K562 (cell line): ENCODE results near the gene TIMM17A. TPM values are rescaled to one million over a fixed set of nuclear protein-coding genes. Genes with fewer than 3 reads are reported as not detected.

Experiments
- BRF1 ChIP-seq: IDR thresholded peaks from 3 replicates; pipeline ENCODE4 v1.6.1; 2011; ENCODE audit warnings: borderline replicate concordance, mild to moderate bottlenecking; ENCODE audit not compliant: insufficient read length; ENCODE audit errors: extremely low read depth
- CHD4 ChIP-seq: fragments of 200-600 bp; sonication (generic); IDR thresholded peaks from 3 replicates; pipeline ENCODE4 v1.6.1; 2012; ENCODE audit warnings: low read depth, mild to moderate bottlenecking, mixed read lengths, low read length, inconsistent platforms; ENCODE audit not compliant: insufficient read depth, insufficient replicate concordance, poor library complexity, severe bottlenecking
- HDGF ChIP-seq: fragments of 450-650 bp; IDR thresholded peaks from 2 replicates; pipeline ENCODE4 v1.6.1; 2016
- HIVEP1 ChIP-seq: fragments of 250-450 bp; sonication (Bioruptor Pico); IDR thresholded peaks from 2 replicates; pipeline ENCODE4 v1.4.0; 2020; ENCODE audit warnings: mild to moderate bottlenecking
- MCM7 ChIP-seq, 2 experiments: fragments of 450-650 bp; IDR thresholded peaks; 2 replicates each; pipeline ENCODE4 v1.6.1; 2016 to 2018
- NFATC3 ChIP-seq: fragments of 450-650 bp; IDR thresholded peaks from 2 replicates; pipeline ENCODE4 v1.6.1; 2017; ENCODE audit warnings: mild to moderate bottlenecking
- NFE2L1 ChIP-seq: fragments of 450-650 bp; IDR thresholded peaks from 2 replicates; pipeline ENCODE4 v1.6.1; 2016; ENCODE audit warnings: missing genetic modification characterization, low read depth, mild to moderate bottlenecking, missing compliant biosample characterization, moderate library complexity, borderline replicate concordance
- NFIX ChIP-seq: fragments of 250-450 bp; sonication (Bioruptor Pico); IDR thresholded peaks from 2 replicates; pipeline ENCODE4 v1.4.0; 2020; ENCODE audit warnings: low read depth, mild to moderate bottlenecking, moderate library complexity
- RBBP5 ChIP-seq: fragments of 200-600 bp; sonication (generic); IDR thresholded peaks from 2 replicates; pipeline ENCODE4 v1.6.1; 2012; ENCODE audit warnings: borderline replicate concordance, mild to moderate bottlenecking, low read length, control low read depth, inconsistent platforms; ENCODE audit not compliant: insufficient read depth, poor library complexity, severe bottlenecking
- RBM39 ChIP-seq: fragments of 200-400 bp; formaldehyde crosslinking; optimal IDR thresholded peaks from 2 replicates; pipeline ENCODE3; 2018; ENCODE audit warnings: low read depth, low read length
- TEAD2 ChIP-seq: fragments of 450-650 bp; IDR thresholded peaks from 2 replicates; pipeline ENCODE4 v1.6.1; 2016; ENCODE audit warnings: missing genetic modification characterization, control low read depth, missing compliant biosample characterization
- ZNF511 ChIP-seq: sonication (generic); formaldehyde crosslinking; IDR thresholded peaks from 2 replicates; pipeline ENCODE4 v1.8.0; 2022; ENCODE audit warnings: mild to moderate bottlenecking, missing genetic modification reagents
- polyA plus RNA-seq, 8 experiments: library from polyadenylated mRNA; depleted of rRNA in 4 of 8; stranded (reverse) in 5 of 8; unstranded in 3 of 8; fragments of >200 nt; fragmentation: Nextera tagmentation in 2 of 8; fragmentation: Illumina TruSeq in 1 of 8; extraction: Ambion mirVana in 2 of 8; extraction: Trizol in 1 of 8; gene quantifications; 2 replicates each; pipeline versions ENCODE4 v1.2.1 to v1.2.3, GENCODE V29; 2011 to 2014; ENCODE audit warnings: inconsistent platforms in 1 of 8, missing spikeins in 1 of 8
- total RNA-seq, 7 experiments: library from RNA; depleted of rRNA in 6 of 7; stranded (reverse); fragments of >200 nt in 6 of 7; fragmentation: Illumina TruSeq in 2 of 7; extraction: Trizol in 2 of 7; gene quantifications; 2 replicates each; pipeline versions ENCODE4 v1.2.1 to v1.2.3, GENCODE V29; 2011 to 2021; ENCODE audit warnings: low replicate concordance in 1 of 7
- TF ChIP-seq, protein P1 (sequence below), 2 experiments: fragments of 450-650 bp; IDR thresholded peaks; 2 replicates each; pipeline ENCODE4 v1.6.1; 2016; ENCODE audit warnings: mild to moderate bottlenecking in 2 of 2, borderline replicate concordance in 1 of 2, low read depth in 1 of 2, moderate library complexity in 1 of 2
- TF ChIP-seq, protein P2 (sequence below), 2 experiments: IDR thresholded peaks; 2 replicates each; pipeline ENCODE4 v1.6.1; 2012; ENCODE audit warnings: improper control_type of control experiment in 2 of 2, low read depth in 2 of 2, low read length in 2 of 2, borderline replicate concordance in 1 of 2
- TF ChIP-seq, protein P3 (sequence below), 2 experiments: fragments of 450-650 bp; conservative IDR thresholded peaks; 2 replicates each; pipeline ENCODE4 v1.6.1; 2017; ENCODE audit warnings: mild to moderate bottlenecking in 2 of 2, moderate library complexity in 2 of 2

Gene TIMM17A
- total and polyA plus RNA-seq, 9 of the 15 experiments (the other 6 are each of a cell fraction or from before 2014, with no cell fraction given), result 116 to 744 (median 180) TPM

DNA sequence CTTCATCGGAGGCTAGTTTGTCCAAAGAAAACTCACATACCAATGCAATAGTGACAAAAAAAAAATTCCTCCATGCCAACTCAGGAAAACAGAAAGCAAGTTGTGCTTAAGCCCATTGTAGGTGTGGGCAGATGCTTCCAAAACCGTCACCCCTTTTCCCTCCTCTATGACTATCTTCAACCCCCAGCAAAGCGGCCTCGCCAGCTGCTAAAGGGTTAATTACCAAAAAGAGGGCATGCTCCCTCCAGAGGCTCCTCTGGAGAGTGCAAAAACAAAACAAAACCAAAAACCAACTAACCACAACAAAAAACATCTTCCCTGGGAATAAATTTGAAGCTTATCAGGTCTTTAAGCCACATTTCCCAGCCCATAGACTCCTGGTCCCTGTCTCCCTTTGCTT is 10.1 kb upstream of the TIMM17A start (continued):
- TF ChIP-seq, protein P1, sequence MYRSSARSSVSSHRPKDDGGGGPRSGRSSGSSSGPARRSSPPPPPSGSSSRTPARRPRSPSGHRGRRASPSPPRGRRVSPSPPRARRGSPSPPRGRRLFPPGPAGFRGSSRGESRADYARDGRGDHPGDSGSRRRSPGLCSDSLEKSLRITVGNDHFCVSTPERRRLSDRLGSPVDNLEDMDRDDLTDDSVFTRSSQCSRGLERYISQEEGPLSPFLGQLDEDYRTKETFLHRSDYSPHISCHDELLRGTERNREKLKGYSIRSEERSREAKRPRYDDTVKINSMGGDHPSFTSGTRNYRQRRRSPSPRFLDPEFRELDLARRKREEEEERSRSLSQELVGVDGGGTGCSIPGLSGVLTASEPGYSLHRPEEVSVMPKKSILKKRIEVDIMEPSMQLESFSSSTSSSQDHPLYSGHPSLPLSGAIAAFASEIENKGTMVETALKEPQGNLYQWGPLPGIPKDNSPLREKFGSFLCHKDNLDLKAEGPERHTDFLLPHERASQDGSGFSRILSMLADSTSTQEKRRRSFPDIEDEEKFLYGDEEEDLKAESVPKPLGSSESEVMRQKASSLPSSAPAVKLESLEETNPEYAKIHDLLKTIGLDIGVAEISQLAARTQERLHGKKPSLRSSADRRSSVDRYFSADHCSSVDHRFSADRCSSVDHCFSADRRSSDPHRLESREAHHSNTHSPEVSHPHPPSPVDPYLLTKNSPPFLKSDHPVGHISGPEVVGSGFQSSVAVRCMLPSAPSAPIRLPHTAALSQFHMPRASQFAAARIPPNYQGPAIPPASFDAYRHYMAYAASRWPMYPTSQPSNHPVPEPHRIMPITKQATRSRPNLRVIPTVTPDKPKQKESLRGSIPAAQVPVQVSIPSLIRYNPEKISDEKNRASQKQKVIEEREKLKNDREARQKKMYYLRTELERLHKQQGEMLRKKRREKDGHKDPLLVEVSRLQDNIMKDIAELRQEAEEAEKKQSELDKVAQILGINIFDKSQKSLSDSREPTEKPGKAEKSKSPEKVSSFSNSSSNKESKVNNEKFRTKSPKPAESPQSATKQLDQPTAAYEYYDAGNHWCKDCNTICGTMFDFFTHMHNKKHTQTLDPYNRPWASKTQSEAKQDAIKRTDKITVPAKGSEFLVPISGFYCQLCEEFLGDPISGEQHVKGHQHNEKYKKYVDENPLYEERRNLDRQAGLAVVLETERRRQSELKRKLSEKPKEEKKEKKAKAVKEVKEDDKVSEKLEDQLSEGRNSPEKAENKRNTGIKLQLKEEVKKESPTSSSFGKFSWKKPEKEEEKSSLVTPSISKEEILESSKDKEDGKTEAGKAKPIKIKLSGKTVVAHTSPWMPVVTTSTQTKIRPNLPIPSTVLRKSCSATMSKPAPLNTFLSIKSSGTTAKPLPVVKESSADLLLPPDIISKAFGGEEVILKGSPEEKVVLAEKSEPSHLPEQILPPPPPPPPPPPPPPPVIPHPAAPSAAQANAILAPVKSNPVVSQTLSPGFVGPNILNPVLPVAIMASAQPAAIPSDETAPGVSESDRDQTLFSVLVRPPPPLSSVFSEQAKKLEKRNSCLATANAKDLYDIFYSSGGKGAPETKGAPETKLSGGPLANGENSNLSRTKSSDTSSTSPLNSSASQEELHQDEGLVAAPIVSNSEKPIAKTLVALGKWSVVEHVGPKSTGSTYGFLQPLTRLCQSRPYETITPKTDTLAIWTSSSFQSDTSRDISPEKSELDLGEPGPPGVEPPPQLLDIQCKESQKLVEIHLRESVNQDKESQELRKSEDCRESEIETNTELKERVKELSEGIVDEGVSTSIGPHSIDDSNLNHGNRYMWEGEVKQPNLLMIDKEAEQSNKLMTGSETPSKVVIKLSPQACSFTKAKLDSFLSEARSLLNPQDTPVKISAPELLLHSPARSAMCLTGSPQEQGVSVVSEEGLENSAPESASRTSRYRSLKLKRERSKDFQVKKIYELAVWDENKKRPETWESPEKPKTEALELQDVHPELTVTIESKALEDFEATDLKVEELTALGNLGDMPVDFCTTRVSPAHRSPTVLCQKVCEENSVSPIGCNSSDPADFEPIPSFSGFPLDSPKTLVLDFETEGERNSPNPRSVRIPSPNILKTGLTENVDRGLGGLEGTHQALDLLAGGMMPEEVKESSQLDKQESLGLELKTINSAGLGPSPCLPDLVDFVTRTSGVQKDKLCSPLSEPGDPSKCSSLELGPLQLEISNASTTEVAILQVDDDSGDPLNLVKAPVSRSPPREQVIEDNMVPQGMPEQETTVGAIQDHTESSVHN (IDR thresholded peaks at IDR 0.05; ENCODE audit: borderline replicate concordance in 1 of 2, low read depth in 1 of 2), result no peak
- TF ChIP-seq, protein P2, sequence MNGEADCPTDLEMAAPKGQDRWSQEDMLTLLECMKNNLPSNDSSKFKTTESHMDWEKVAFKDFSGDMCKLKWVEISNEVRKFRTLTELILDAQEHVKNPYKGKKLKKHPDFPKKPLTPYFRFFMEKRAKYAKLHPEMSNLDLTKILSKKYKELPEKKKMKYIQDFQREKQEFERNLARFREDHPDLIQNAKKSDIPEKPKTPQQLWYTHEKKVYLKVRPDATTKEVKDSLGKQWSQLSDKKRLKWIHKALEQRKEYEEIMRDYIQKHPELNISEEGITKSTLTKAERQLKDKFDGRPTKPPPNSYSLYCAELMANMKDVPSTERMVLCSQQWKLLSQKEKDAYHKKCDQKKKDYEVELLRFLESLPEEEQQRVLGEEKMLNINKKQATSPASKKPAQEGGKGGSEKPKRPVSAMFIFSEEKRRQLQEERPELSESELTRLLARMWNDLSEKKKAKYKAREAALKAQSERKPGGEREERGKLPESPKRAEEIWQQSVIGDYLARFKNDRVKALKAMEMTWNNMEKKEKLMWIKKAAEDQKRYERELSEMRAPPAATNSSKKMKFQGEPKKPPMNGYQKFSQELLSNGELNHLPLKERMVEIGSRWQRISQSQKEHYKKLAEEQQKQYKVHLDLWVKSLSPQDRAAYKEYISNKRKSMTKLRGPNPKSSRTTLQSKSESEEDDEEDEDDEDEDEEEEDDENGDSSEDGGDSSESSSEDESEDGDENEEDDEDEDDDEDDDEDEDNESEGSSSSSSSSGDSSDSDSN (IDR thresholded peaks at IDR 0.05; ENCODE audit: borderline replicate concordance in 1 of 2, low read depth in 2 of 2, low read length in 2 of 2), result no peak
- TF ChIP-seq, protein P3, sequence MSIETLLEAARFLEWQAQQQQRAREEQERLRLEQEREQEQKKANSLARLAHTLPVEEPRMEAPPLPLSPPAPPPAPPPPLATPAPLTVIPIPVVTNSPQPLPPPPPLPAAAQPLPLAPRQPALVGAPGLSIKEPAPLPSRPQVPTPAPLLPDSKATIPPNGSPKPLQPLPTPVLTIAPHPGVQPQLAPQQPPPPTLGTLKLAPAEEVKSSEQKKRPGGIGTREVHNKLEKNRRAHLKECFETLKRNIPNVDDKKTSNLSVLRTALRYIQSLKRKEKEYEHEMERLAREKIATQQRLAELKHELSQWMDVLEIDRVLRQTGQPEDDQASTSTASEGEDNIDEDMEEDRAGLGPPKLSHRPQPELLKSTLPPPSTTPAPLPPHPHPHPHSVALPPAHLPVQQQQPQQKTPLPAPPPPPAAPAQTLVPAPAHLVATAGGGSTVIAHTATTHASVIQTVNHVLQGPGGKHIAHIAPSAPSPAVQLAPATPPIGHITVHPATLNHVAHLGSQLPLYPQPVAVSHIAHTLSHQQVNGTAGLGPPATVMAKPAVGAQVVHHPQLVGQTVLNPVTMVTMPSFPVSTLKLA (conservative IDR thresholded peaks at IDR 0.05), result 0 out of 4 replicates have a peak, but pooled peaks of 1 of the 2 experiments have one; percentile 17
- TF ChIP-seq MCM7 (IDR thresholded peaks at IDR 0.05) (no peak), NFIX (CRISPR knock-in tag) (no peak), ZNF511 (CRISPR knock-in tag) (no peak), HDGF (no peak), HIVEP1 (CRISPR knock-in tag) (no peak), RBM39 (no peak), CHD4 (no peak), TEAD2 (tag) (no peak), RBBP5 (no peak), NFATC3 (no peak), BRF1 (no peak), NFE2L1 (tag) (no peak)
